DOHH2 (cell line): Measurements from ENCODE around the gene KRTAP10-5.
"Not testable (repeated sequence)": the region's sequence is repeated elsewhere in the genome, so short reads cannot be mapped to it uniquely, and the experiment has no call there.

Source experiments
- H3F3A ChIP-seq: fragments of 200-600 bp; sonication (generic), shearing (Covaris generic); 2 replicates; pipeline ENCODE4 v1.6.0; 2016; ENCODE audit warnings: antibody characterized with exemption, mild to moderate bottlenecking; ENCODE audit not compliant: control insufficient read depth, insufficient read depth
- H3K27ac ChIP-seq: fragments of 200-600 bp; sonication (generic); 2 replicates; pipeline ENCODE4 v1.5.1; 2014; ENCODE audit warnings: low read depth, mild to moderate bottlenecking, low read length, moderate library complexity
- H3K27me3 ChIP-seq: fragments of 200-600 bp; sonication (generic); 2 replicates; pipeline ENCODE4 v1.6.1; 2014; ENCODE audit warnings: mild to moderate bottlenecking, low read length, mixed read lengths; ENCODE audit not compliant: control insufficient read depth
- H3K36me3 ChIP-seq: fragments of 200-600 bp; sonication (generic); 2 replicates; pipeline ENCODE4 v1.6.1; 2014; ENCODE audit warnings: mild to moderate bottlenecking, low read length, moderate library complexity, mixed read lengths; ENCODE audit not compliant: control insufficient read depth
- H3K4me1 ChIP-seq: fragments of 200-600 bp; sonication (generic); 2 replicates; pipeline ENCODE4 v1.6.1; 2014; ENCODE audit warnings: mild to moderate bottlenecking, low read length, mixed read lengths; ENCODE audit not compliant: control insufficient read depth
- H3K4me2 ChIP-seq: fragments of 200-600 bp; sonication (generic); 2 replicates; pipeline ENCODE4 v1.6.0; 2014; ENCODE audit warnings: mild to moderate bottlenecking, low read length, moderate library complexity
- H3K4me3 ChIP-seq: fragments of 200-600 bp; sonication (generic); 2 replicates; pipeline ENCODE4 v1.5.1; 2014; ENCODE audit warnings: mild to moderate bottlenecking, low read length, mixed read lengths
- H3K79me2 ChIP-seq: fragments of 200-600 bp; sonication (generic); 2 replicates; pipeline ENCODE4 v1.6.1; 2014; ENCODE audit warnings: mild to moderate bottlenecking, low read length, mixed read lengths; ENCODE audit not compliant: control insufficient read depth
- H3K9me2 ChIP-seq: fragments of 200-600 bp; sonication (generic); replicated peaks from 2 replicates; pipeline ENCODE4 v1.6.1; 2014; ENCODE audit warnings: mild to moderate bottlenecking, low read length, mixed read lengths; ENCODE audit not compliant: control insufficient read depth
- H3K9me3 ChIP-seq: fragments of 200-600 bp; sonication (generic); 2 replicates; pipeline ENCODE4 v1.6.1; 2014; ENCODE audit warnings: antibody characterized with exemption, low read length, mixed read lengths; ENCODE audit not compliant: control insufficient read depth, insufficient read depth
- H4K20me1 ChIP-seq: fragments of 200-600 bp; sonication (generic); 2 replicates; pipeline ENCODE4 v1.6.0; 2014; ENCODE audit warnings: low read depth, mild to moderate bottlenecking, antibody characterized with exemption, low read length, moderate library complexity; ENCODE audit not compliant: control insufficient read depth, insufficient read depth
- EZH2phosphoT487 ChIP-seq: fragments of 200-600 bp; sonication (generic); IDR thresholded peaks from 2 replicates; pipeline ENCODE4 v1.6.1; 2017; ENCODE audit warnings: borderline replicate concordance, mild to moderate bottlenecking, antibody characterized with exemption, low read length, moderate library complexity, mixed read lengths
- TF ChIP-seq, protein P1 (sequence below): fragments of 200-600 bp; sonication (generic); IDR thresholded peaks from one replicate; pipeline ENCODE4 v1.5.1; 2014; ENCODE audit warnings: antibody characterized with exemption, mild to moderate bottlenecking, low read depth, low read length; ENCODE audit not compliant: poor library complexity, severe bottlenecking

KRTAP10-5 gene

DNA sequence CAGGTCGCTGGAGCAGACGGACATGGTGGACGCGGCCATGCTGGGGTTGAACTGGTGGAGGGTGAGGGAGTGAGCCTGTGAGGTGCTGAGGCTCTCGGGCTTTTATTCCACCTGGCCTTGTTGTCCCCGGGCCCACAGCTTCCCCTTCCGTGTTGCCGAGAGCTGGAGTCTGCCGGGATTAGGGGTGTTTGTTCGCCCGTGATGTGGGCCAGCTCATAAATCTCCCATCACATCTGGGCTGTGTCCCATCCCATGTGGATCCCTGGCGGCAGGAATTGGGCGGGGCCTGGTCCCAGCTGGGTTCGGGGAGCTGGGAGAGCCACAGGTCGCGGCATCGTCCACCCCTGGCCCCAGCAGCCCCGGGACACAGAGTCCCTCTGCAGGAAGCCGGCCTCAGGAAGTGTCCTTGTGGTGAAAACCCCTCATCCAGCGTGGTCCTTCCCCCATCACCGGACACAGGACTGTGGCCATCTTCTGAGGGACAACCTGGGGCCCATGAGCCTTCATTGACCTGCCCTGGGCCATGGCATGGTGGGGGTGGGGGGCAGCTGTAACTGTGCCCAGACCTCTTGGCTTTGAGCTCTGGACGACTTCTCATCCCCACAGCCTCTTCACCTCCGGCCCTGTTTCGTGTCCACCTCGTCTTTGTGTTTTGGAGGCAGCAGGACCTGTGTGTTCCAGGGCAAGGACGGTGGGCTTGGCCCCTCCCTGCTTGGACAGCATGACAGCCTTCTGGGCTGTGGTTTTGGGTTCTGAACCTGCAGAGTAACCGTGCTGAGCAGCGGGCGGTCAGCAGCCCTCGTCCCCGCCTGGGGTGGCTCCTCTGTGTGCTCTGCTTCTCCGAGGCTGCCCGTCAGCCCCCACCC lies 12.3 kb upstream of the KRTAP10-5 start, which contains the start of gene KRTAP10-6:
Gene KRTAP10-6 (minus strand): TSS at position 60 of the 866 bp plus-strand sequence. CDS start 21 bp downstream, at position 39.
- Histone ChIP-seq H3K27ac (no peak within 1 kb of the TSS), H3K27me3 (0 out of 2 replicates have a peak, but pooled peaks cover 3% of the 10 kb centered on the region), H3K4me2 (no peak within 1 kb of the TSS)

DNA sequence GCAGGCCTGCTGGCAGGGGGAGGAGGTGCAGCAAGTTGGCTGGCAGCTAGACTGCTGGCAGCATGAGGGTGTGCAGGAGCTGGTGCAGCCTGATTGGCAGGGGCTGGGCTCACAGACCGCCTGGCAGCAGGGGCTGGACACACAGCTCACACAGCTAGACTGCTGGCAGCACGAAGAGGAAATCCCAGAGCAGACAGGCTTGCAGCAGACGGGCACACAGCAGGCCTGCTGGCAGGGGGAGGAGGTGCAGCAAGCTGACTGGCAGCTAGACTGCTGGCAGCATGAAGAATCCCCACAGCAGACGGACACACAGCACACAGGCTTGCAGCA lies 11.4 kb upstream of the KRTAP10-5 start:
- not testable (repeated sequence) for H3F3A ChIP-seq, H3K4me2 ChIP-seq, H3K9me3 ChIP-seq, H3K4me3 ChIP-seq, H3K27ac ChIP-seq, H3K4me1 ChIP-seq, H3K9me2 ChIP-seq, H3K36me3 ChIP-seq, H3K27me3 ChIP-seq, H3K79me2 ChIP-seq, H4K20me1 ChIP-seq

More for the DNA sequence above, 12.3 kb upstream of the KRTAP10-5 start, which contains the start of gene KRTAP10-6:
- Histone ChIP-seq H3F3A (no peaks in the 10 kb centered on the region), H3K4me3 (no peak within 1 kb of the TSS), H4K20me1 (no peaks in the 10 kb centered on the region), H3K4me1 (no peaks in the 10 kb centered on the region), H3K79me2 (no peaks in the 10 kb centered on the region), H3K9me3 (no peaks in the 10 kb centered on the region), H3K36me3 (no peaks in the 10 kb centered on the region), H3K9me2 (no peaks in the 10 kb centered on the region)
- no peak for TF ChIP-seq EZH2phosphoT487
- TF ChIP-seq, protein P1, sequence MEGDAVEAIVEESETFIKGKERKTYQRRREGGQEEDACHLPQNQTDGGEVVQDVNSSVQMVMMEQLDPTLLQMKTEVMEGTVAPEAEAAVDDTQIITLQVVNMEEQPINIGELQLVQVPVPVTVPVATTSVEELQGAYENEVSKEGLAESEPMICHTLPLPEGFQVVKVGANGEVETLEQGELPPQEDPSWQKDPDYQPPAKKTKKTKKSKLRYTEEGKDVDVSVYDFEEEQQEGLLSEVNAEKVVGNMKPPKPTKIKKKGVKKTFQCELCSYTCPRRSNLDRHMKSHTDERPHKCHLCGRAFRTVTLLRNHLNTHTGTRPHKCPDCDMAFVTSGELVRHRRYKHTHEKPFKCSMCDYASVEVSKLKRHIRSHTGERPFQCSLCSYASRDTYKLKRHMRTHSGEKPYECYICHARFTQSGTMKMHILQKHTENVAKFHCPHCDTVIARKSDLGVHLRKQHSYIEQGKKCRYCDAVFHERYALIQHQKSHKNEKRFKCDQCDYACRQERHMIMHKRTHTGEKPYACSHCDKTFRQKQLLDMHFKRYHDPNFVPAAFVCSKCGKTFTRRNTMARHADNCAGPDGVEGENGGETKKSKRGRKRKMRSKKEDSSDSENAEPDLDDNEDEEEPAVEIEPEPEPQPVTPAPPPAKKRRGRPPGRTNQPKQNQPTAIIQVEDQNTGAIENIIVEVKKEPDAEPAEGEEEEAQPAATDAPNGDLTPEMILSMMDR = no peak

DNA sequence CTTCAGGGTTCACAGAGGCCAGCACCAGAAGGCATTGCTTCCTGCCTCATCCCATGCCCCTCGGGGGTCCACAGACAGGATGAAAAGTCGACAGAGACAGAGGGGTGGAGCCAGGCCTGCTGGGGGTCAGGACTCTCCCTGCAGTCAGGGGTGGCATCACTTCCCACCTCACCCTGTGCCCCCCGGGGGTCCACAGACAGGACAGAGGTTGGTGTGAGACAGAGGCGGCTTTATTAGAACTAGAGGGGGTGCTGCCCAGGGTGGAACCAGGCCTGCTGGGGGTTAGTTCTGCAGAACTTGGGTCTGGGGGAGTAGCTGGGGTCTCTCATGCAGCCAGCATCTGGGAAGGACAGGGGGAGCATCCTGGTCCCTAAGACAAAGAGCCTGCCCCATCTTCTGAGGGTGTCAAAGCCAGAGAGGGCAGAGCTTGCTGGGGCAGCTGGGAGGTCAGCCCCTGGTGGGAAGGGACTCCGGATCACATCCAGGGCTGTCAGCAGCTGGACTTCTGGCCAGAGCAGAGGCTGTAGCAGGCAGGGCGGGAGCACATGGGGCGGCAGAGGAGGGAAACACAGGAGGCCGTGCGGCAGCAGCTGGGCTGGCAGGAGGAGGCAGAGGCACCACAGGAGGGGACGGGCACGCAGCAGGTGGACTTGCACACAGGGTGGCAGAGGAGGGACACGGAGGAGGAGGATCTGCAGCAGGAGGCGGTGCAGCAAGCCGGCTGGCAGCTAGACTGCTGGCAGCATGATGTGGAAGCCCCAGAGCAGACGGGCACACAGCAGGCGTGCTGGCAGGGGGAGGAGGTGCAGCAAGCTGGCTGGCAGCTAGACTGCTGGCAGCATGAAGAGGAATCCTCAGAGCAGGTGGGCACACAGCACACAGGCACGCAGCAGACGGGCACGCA lies 10.7 kb upstream of the KRTAP10-5 start:
- H4K20me1 ChIP-seq, H3K9me3 ChIP-seq, H3K27ac ChIP-seq, H3K4me1 ChIP-seq, H3K4me2 ChIP-seq, H3K9me2 ChIP-seq, H3K27me3 ChIP-seq, H3K4me3 ChIP-seq, H3K79me2 ChIP-seq, H3K36me3 ChIP-seq, H3F3A ChIP-seq: not testable (repeated sequence)

DNA sequence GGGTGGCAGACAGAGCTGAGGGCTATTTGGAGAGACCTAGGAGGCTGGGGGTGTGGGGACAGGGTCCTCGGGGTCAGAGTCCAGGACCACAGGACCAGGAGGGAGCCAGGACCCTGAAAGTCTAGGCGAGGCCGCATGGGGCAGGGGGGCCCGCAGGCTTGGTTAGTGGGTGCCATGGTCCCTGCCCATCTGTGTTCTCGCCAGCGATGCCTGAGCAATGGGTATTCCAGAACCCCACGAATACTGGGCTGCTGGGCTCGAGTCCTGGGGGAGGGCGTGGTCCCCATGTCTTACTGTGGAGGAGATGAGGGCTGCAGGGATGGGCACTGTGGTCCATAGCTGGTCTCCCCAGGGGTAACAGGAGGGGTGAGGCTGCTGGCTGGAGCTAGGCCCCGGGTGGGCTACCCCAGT lies 9.9 kb upstream of the KRTAP10-5 start:
- Histone ChIP-seq H3K27ac (no peak overlapping the region), H3K4me2 (no peak overlapping the region), H3K9me3 (no peaks in the 10 kb centered on the region), H3K36me3 (no peaks in the 10 kb centered on the region), H3K9me2 (no peaks in the 10 kb centered on the region), H4K20me1 (no peaks in the 10 kb centered on the region), H3K79me2 (no peaks in the 10 kb centered on the region), H3K27me3 (no peaks in the 10 kb centered on the region), H3K4me3 (no peak overlapping the region), H3F3A (no peaks in the 10 kb centered on the region), H3K4me1 (no peaks in the 10 kb centered on the region)
- no peak for TF ChIP-seq EZH2phosphoT487
- TF ChIP-seq, protein P1 = no peak
